Natural killer cell (primary cell): ENCODE measurements around the gene BCAS1. TPM values are rescaled to one million over a fixed set of nuclear protein-coding genes. Genes with fewer than 3 reads are reported as not detected.
"Not testable (repeated sequence)": the region's sequence is repeated elsewhere in the genome, so short reads cannot be mapped to it uniquely, and the experiment has no call there.

Experiments used
- ATAC-seq, 3 donors: fragments of 150-1000 bp in 2 of 3; fragments of 200-7000 bp in 1 of 3; cut with Tn5 transposase; 1 replicate in 1 of 3; 2 replicates in 2 of 3; pipeline ENCODE4 v1.10.0; 2021; ENCODE audit warnings: mild to moderate bottlenecking in 2 of 3, moderate library complexity in 2 of 3
- DNase-seq, 2 donors: peaks; one replicate each; pipeline versions ENCODE4 v3.0.0 to v3.0.0-alpha.2; 2013 to 2021; ENCODE audit warnings: mixed read lengths in 1 of 2
- H3K27ac ChIP-seq: one replicate; pipeline ENCODE4 v1.5.1; 2013; ENCODE audit warnings: mild to moderate bottlenecking, low read length
- H3K27me3 ChIP-seq: one replicate; pipeline ENCODE4 v1.6.1; 2013; ENCODE audit warnings: low read length; ENCODE audit not compliant: control insufficient read depth, insufficient read depth
- H3K36me3 ChIP-seq: one replicate; pipeline ENCODE4 v1.6.1; 2013; ENCODE audit warnings: low read length; ENCODE audit not compliant: control insufficient read depth, insufficient read depth
- H3K4me1 ChIP-seq: one replicate; pipeline ENCODE4 v1.6.1; 2013; ENCODE audit warnings: low read length; ENCODE audit not compliant: control insufficient read depth, insufficient read depth
- H3K4me3 ChIP-seq: one replicate; pipeline ENCODE4 v1.5.1; 2013; ENCODE audit warnings: low read length
- H3K9me3 ChIP-seq: one replicate; pipeline ENCODE4 v1.6.1; 2013; ENCODE audit warnings: low read length; ENCODE audit not compliant: control insufficient read depth, insufficient read depth
- H3K27ac Mint-ChIP-seq, 2 donors: one replicate each; pipeline ENCODE4 v1.8.0; 2022; ENCODE audit warnings: mild to moderate bottlenecking in 2 of 2, mixed read lengths in 2 of 2, moderate library complexity in 1 of 2
- H3K27me3 Mint-ChIP-seq, 2 donors: one replicate each; pipeline ENCODE4 v1.8.0; 2022; ENCODE audit warnings: low read depth in 2 of 2, mixed read lengths in 2 of 2
- H3K36me3 Mint-ChIP-seq: one replicate; pipeline ENCODE4 v1.8.0; 2022; ENCODE audit warnings: mixed read lengths
- H3K4me1 Mint-ChIP-seq, 2 donors: one replicate each; pipeline ENCODE4 v1.8.0; 2022; ENCODE audit warnings: mixed read lengths in 2 of 2
- H3K4me3 Mint-ChIP-seq: one replicate; pipeline ENCODE4 v1.8.0; 2022; ENCODE audit warnings: mild to moderate bottlenecking, moderate library complexity, mixed read lengths
- H3K9me3 Mint-ChIP-seq, 2 donors: one replicate each; pipeline ENCODE4 v1.8.0; 2022; ENCODE audit warnings: mixed read lengths in 2 of 2
- CTCF ChIP-seq: fragments of 200-600 bp; IDR thresholded peaks from one replicate; pipeline ENCODE4 v1.8.0; 2022; ENCODE audit warnings: antibody characterized with exemption
- WGBS: methylation state at CpG from one replicate; pipeline ENCODE4 v1.1.7; 2013; ENCODE audit warnings: missing lambda C conversion rate; ENCODE audit not compliant: insufficient coverage; 5-methylcytosine and 5-hydroxymethylcytosine counted together
- intact Hi-C: fragments of 100-400 bp; cut with micrococcal nuclease; formaldehyde crosslinking; loops from one replicate; pipeline ENCODE4 v1.14.2; 2022
- total RNA-seq, 4 donors: library from RNA; stranded (reverse); fragments of 120-200 nt in 1 of 4; gene quantifications; one replicate each; pipeline versions ENCODE4 v1.2.3 to v1.2.4, GENCODE V29; 2013 to 2022

BCAS1 gene
- total RNA-seq, 3 donors from 2014 or later (not counting 1 experiment from before 2014, with no cell fraction given), result 0.31 to 1.2 (median 0.68) TPM

DNA sequence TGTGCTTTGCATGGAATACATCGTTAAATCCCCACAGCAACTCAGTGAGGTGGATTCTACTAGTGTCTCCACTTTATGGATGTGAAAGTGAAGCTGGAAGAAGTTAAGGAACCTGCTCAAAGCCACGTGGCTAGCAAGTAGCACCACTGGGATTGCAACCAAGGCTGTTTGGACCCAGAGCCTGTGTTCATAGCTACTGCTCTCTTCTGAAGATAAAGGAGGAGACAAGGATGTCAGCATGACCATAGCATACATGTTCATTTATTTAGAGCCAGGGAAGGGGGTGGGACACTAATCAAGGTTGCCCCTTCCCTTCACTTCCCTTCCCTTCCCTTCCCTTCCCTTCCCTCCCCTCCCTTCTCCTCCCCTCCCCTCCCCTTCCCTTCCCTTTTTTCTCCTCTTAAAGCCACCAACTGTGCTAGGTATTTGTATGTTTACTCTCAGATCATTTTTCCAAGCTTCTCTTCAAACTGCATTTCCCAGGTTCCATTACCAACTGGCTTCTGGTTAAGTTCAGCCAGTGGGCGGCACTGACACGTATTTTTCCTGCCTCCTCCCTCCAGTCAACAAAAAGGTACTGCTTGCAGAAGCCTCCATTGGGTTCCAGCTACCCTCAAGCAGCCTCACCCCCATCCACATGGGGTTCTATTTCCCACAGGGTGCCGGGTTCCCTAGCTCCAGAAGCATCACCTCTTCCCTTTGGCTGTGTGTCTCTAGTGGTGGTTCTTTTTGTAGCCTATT lies 134.9 kb downstream of the BCAS1 start:
- 39% methylated on average over 3 of the region's 5 CpGs for WGBS
- peak overlapping the region; percentile 80 for H3K27ac ChIP-seq
- no peak for TF ChIP-seq CTCF
- no peak overlapping the region for H3K4me3 ChIP-seq
- no peaks in the 10 kb centered on the region for H3K36me3 ChIP-seq
- Mint-ChIP-seq H3K4me1 (peaks cover 56 to 63% of the 10 kb centered on the region in 2 donors), H3K36me3 (no peaks in the 10 kb centered on the region), H3K9me3 (no peaks in the 10 kb centered on the region), H3K27me3 (no peaks in the 10 kb centered on the region), H3K27ac (peak overlapping the region; percentile 92 to 94), H3K4me3 (peak overlapping the region; percentile 85)
- no peaks in the 10 kb centered on the region for H3K9me3 ChIP-seq
- ATAC-seq, result peak; percentile 4 to 9 (median 5)
- no peaks in the 10 kb centered on the region for H3K27me3 ChIP-seq
- peaks cover 52% of the 10 kb centered on the region for H3K4me1 ChIP-seq
- intact Hi-C loops, result no loop called here
- DNase-seq, result no peak

- Histone ChIP-seq H3K27ac (peak overlapping the region; percentile 80), H3K9me3 (no peaks in the 10 kb centered on the region), H3K27me3 (no peaks in the 10 kb centered on the region), H3K4me1 (peaks cover 48% of the 10 kb centered on the region), H3K4me3 (no peak overlapping the region), H3K36me3 (no peaks in the 10 kb centered on the region)
- Mint-ChIP-seq H3K27me3 (no peaks in the 10 kb centered on the region), H3K27ac (peak overlapping the region; percentile 92 to 94), H3K36me3 (no peaks in the 10 kb centered on the region), H3K4me1 (peaks cover 63 to 65% of the 10 kb centered on the region in 2 donors), H3K4me3 (peak overlapping the region; percentile 85), H3K9me3 (no peaks in the 10 kb centered on the region)
- intact Hi-C loops, result no loop called here
- peak in 1 of 2 donors; percentile 45 for DNase-seq
- WGBS, result 13% methylated on average over 4 of the region's 6 CpGs
- no peak for TF ChIP-seq CTCF
- ATAC-seq, result peak; percentile 80 to 84 (median 82)
Observed at GRCh38 chr20:53934421-53935343, 135.7 kb downstream of the BCAS1 start.

- no peaks in the 10 kb centered on the region for H3K9me3 Mint-ChIP-seq
- Histone ChIP-seq H3K9me3 (no peaks in the 10 kb centered on the region), H3K4me1 (peaks cover 47% of the 10 kb centered on the region), H3K4me3 (no peak overlapping the region), H3K27ac (peak overlapping the region; percentile 28), H3K36me3 (no peaks in the 10 kb centered on the region), H3K27me3 (no peaks in the 10 kb centered on the region)
- peaks cover 50 to 63% of the 10 kb centered on the region in 2 donors for H3K4me1 Mint-ChIP-seq
- peak overlapping the region; percentile 85 for H3K4me3 Mint-ChIP-seq
- no peak for DNase-seq
- intact Hi-C loops, result no loop called here
- H3K27me3 Mint-ChIP-seq, result no peaks in the 10 kb centered on the region
- TF ChIP-seq CTCF, result no peak
- 90% methylated on average over 2 of the region's 2 CpGs for WGBS
- H3K27ac Mint-ChIP-seq, result peak overlapping the region; percentile 7 to 92
- ATAC-seq, result no peak
- H3K36me3 Mint-ChIP-seq, result no peaks in the 10 kb centered on the region
Observed at GRCh38 chr20:53933232-53933846, 137.1 kb downstream of the BCAS1 start.

DNA sequence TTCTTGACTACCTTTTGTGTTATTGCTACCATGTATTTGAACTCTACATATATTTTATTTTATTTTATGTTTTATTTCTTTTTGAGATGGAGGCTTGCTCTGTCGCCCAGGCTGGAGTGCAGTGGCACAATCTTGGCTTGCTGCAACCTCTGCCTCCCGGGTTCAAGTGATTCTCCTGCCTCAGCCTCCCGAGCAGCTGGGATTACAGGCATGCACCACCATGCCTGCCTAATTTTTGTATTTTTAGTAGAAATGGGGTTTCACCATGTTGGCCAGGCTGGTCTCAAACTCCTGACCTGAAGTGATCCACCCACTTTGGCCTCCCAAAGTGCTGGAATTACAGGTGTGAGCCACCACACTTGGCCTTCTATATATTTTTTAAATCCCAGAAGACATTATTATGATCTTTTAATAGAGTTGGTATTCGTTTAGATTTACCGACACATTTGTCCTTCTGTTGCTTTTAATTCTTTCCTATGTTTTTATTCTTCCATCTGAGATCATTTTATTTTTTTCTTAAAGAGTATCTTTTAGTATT lies 137.7 kb downstream of the BCAS1 start:
- H3K36me3 Mint-ChIP-seq, H3K27me3 ChIP-seq, H3K4me3 ChIP-seq, DNase-seq, H3K27ac ChIP-seq, ATAC-seq, intact Hi-C loops, H3K9me3 ChIP-seq, H3K27me3 Mint-ChIP-seq, H3K4me3 Mint-ChIP-seq, H3K36me3 ChIP-seq, H3K9me3 Mint-ChIP-seq: not testable (repeated sequence)
- peaks cover 44 to 57% of the 10 kb centered on the region in 2 donors for H3K4me1 Mint-ChIP-seq
- H3K27ac Mint-ChIP-seq, result peak overlapping the region in 1 of 2 donors; percentile 92
- WGBS, result 100% methylated on average over 2 of the region's 5 CpGs
- H3K4me1 ChIP-seq, result peaks cover 42% of the 10 kb centered on the region
